ENCODE measurements around the gene FAM174C.
"Not testable (repeated sequence)": the region's sequence is repeated elsewhere in the genome, so short reads cannot be mapped to it uniquely, and the experiment has no call there.

FAM174C gene

DNA sequence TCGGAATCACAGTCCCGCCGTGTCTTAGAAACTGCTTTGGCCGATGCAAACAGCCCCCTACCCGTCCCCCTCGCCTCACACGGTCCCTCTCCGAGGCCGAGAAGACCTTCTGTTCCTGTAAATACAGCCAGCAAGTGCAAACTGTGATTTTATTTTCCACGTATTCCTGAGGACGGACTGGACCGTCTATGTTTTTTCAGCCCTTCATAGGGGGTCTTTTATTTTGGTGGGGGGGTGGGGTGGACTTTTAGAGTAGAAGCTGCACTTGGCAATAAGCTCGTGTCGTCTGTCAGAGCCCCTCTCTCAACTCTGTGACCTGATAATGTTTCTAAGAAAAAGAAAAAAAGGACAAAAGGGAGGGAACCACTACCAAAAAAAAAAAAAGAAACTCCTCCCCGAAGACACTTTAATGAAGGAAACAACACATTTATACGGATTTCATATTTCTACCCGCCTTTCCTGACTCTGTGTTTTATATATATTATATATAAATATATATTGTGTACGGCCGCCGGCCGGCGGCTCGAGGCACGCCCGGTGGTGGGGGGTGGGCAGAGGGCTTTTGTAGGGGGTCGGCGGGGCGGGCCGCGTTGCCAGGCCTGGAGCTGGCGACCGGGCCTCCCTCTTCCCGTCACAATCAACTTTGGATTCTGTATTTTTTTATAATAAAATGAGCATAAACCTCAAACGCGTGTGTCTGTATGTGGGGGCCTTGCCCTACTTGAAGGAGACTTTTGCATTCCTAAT lies 25.6 kb downstream of the FAM174C start:
- no peak for DNase-seq (ENCODE audit: low spot score)

DNA sequence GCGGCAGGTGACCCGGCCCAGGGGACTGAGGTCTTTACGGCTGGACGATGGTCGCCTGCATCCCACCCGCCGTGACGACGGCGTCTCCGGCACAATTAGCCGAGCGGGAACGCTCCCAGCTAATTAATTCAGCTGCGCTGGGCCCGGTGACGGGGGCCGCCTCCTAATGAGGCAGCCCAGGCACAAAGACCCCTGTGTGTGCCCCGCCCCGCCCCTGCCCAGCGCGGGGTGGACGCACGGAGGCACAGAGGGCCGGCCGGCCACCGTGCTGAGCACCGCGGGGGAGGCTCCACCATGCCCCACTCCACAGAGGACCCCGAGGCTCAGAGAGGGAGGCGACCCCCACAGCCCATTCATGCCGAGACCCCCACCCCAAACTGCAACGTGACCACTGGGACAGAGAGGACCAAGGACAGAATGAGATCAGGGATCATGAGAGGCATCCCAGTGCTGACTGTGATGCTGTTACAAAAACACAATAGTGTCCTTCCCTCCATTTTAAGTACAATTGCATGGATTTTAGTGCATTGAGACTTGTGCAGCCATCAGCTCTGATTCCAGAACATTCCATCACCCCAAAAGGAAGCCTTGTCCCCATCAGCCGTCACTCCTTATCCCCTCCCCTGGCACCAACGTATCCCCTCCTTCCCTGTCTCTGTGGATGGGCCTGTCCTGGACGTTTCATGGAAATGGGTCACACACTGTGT lies 27.4 kb downstream of the FAM174C start:
- no peak for DNase-seq (ENCODE audit: low spot score)

DNA sequence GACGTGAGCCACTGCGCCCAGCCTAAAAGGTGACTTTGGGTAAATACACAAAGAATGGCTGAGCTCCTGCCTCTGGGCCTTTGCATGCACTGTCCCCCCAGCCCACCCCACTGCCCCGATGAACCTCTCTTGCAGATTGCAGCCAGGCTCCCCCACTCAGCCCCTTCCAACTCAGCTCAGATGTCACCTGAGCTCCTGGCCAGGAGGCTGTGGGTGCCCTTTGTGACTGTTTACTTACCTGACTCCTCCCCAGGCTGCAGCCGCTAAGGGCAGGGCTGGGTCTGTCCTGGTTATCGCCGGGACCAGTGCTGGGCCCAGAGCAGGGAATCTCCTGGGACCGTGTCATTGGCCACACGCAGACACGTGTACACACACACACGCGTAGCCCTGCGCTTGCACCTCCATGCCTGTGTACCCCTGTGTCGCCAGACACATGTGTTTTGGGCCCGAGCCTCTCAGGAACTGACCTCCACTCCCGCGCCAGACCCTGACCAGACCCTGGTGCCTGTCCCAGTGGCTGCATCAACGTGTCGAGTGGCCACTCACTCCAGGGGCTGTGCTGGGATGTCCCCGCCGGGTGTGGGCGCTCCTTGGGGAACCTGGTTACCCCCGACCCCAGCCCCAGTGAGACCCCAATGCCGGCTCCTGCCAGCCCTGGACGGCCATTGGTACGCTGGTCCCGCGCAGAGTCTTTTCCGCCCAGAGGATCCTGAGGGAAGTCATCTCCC lies 29.0 kb downstream of the FAM174C start:
- DNase-seq (ENCODE audit: low spot score) = no peak

DNA sequence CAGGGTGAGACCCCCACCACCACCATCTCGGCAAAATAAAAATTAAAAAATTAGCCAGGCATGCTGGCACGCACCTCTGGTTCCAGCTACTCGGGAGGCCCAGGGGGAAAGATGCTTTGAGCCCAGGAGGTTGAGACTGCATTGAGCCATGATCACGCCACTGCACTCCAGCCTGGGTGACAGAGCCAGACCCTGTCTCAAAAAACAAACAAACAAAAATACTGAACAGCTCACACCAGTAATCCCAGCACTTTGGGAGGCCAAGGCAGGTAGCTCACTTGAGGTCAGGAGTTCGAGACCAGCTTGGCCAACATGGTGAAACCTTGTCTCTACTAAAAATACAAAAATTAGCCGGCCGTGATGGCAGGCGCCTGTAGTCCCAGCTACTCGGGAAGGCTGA lies 30.0 kb downstream of the FAM174C start:
- DNase-seq (ENCODE audit: low spot score) = not testable (repeated sequence)

DNA sequence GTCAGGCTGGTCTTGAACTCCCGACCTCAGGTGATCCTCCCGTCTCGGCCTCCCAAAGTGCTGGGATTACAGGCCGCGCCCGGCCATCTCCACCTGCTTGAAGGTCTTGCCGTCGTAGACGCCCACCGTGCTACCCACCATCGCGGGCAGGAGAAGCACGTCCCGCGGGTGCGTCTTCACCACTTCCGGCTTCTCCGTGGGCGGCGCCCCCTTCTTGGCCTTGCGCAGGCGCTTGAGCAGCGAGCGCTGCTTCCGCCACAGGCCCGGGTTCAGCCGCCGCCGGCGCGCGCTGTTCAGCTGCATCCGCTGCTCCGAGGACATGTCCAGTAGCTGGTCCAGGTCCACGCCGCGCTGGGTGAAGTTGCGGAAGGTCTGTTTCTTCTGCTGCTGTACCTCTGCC lies 32.0 kb downstream of the FAM174C start:
- no peak for DNase-seq (ENCODE audit: low spot score)

DNA sequence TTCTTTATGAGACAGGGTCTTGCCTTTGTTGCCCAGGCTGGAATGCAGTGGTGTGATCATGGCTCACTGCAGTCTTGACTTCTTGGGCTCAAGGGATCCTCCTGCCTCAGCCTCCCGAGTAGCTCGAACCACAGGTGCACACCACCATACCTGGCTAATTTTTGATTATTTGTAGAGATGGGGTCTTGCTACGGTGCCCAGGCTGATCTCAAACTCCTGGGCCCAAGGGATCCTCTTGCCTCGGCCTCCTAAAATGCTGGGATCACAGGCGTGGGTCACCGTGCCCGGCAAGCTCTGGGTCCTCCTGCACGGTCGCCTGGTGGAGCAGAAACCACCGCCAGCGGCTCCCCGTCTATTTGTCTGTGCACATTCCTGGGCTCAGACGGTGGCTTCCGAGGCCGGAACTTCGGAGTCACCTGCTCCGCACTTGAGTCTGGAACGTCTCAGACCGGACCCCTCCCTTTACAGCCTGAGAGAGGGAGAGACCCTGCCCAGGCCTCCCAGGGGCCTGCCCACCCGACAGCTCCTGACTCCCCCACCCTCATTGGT lies 32.5 kb downstream of the FAM174C start:
- no peak for DNase-seq (ENCODE audit: low spot score)

DNA sequence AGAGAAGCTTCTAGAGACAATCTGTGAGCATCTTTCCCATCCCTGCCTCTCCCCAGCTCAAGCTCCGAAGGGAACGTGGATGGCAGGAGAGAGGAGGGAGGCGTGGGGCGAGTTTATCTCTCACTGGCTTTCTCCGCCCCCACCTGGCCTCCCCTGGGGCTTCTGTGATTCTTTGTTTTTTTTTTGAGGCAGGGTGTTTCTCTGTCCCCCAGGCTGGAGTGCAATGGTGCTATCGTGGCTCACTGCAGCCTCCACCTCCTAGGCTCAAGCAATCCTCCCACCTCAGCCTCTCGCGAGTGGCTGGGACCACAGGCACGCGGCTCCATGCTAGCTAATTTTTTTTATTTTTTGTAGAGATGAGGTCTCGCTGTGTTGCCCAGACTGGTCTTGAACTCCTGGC lies 33.4 kb downstream of the FAM174C start:
- no peak for DNase-seq (ENCODE audit: low spot score)

DNA sequence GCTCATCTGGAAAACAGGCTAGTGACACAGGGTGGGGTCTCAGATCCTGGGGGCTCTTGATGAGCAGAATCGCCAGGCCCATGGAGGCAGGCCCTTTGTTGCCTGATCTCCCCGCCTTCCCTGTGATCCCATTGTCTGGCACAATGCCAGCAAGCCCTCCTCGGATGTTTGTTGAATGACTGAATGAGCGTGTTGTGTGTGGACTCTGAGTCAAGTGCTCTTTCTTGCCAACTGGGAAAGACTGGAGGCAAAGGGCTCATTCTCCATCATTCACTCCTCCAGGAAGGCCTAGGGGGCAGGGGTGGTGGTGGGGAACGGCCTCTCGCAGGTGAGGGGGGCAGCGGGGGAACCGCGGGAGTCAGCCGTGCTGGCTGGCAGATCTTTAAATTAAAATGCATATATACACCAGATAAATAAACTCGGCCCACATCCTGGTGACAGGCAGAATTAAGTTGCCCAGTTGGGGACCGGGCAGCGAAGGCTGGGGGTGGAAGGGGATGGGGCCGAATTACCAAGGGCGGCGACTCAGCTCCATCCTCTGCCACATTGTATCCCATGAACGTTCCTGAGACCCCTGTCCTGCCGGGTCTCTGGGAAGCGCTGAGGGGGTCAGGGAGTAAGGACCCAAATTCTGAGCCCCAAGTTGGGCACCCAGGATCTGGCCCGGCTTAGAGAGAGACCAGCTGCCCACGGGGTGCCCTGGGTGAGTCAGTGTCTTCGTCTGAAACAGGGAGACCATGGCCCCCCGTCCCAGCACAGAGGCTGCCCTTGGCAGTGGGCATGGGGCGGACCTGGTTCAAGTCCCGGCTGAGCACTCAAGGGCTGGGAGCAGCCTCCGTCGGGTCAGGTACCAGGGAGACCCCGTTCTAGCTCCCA lies 34.9 kb downstream of the FAM174C start:
- DNase-seq (ENCODE audit: low spot score) = no peak

DNA sequence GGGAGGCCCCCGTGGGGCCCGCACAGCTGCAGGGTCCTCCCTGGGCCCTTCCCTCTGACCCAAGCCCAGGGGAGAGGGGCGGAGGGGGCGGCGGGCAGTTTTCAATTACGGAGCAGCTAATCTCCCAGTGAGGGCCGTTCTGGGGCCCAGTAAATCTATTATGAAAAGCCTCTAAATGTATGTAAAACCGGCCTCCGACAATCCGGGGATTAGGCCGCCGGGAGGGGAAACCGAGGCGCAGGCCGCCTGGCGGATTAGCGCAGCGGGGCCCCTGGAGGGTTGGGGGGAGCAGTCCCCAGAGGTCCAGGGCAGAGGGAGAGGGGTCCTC lies 35.5 kb downstream of the FAM174C start:
- DNase-seq (ENCODE audit: low spot score) = no peak

DNA sequence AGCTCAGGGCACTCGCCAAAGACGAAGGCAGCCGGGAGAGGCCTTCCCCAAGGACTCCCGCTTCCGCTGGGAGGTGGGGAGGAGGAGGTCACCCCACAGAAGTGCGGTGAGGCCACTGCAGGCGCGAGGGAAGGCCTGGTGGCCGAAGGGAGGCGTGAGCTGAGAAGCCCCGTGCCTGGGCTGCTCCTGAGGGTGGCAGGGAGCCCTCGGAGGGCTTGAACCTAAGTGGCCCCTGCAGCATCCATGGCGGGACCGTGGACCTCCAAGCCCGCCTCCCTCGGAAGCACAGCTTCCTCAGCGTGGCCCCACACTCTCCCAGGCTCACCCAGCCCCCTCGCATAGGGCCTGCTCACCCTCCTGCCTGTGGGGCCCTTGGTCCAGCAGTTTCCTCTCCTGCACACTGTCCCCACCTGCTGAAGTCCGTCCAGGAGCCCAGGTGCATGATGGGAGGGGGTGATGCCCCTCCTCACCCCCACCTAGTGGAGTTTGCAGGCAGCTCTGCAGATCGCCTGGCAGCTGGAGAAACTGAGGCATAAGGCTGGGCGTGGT lies 36.3 kb downstream of the FAM174C start:
- no peak for DNase-seq (ENCODE audit: low spot score)

DNA sequence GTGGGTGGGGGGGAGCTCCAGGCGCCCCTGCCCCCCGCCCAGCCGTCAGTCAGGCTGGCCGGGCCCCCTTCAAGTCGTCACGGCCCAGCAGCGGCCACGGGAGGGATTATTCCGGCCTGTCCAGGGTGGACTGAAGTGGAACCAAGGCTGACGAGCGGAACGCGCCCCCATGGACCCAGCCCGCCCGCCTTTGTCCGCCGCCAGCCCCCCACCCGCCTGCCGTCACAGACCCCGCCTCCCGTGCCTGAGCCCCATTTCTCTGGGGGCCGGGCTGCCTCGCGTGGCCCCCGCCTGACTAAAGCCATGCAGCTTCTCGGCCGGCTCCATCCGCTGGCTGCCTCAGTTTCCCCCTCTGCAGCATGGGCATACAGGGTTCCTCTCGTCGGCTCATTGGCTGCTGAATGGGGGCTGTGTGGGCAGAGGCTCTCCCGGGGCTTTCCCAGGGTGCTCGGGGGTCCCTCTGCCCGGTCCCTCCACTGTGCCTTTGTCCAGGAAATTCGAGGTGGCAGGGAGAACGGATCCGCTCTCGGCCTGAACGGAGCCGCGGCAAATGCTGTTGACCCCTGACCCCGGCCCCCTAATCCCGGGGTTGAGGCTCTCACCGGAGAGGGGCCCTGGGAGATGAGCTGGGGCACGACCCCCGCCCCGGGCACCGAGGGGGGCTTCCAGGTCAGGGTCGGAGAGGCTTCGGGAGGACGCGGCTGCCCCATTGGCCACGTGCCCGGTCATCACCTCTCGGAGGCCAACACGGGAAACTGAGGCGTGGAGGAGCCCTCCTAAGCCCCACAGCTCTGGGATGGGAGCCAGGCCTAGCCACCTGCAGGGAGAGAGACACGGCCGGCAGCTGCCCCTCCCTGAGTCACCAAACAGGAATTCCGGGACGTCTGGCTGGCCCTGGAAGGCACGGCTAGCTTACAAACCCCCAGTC lies 37.7 kb downstream of the FAM174C start:
- DNase-seq (ENCODE audit: low spot score) = peak; percentile 66

DNA sequence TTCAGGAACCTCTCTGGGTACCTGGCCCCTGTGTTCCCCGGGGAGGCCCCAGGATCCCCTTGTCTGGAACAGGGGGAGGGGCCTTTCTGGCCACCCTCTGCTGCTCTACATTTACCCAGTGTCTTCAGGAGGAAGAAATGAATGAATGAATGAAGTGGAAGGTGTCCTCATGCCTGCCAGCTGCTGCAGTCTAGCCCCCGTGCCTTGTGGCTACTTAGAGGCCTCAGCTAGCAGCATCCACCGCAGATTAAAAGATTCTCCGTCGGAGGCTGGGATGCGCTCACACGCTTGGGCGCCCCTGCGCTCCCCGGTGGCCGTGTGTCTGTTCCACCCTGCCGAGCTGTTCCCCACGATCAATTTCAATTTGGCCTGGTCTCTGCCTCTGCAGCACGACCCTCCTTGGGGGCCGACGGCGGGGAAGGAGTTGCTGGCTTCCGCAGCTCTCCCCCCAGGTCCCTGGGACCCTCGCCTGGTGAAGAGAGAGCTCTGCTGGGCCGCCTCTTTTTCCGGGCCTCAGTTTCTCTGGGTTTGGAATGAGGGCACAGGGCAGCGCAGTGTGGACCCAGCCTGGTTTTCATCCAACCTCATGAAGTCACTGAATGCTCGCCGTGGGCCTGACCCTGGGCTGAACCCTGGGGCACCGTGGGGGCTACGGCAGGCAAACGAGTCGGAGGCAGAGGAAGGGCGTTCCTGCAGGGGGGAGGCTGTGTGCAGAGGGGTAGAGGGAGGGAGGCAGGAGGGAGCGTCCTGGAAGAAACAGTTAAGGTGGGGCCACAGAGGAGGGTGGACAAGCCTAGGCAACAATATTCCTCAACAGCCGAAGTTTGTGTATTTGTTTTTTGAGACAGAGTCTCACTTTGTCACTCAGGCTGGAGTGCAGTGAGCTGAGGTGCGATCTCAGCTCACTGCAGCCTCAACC lies 38.6 kb downstream of the FAM174C start:
- DNase-seq (ENCODE audit: low spot score) = no peak

DNA sequence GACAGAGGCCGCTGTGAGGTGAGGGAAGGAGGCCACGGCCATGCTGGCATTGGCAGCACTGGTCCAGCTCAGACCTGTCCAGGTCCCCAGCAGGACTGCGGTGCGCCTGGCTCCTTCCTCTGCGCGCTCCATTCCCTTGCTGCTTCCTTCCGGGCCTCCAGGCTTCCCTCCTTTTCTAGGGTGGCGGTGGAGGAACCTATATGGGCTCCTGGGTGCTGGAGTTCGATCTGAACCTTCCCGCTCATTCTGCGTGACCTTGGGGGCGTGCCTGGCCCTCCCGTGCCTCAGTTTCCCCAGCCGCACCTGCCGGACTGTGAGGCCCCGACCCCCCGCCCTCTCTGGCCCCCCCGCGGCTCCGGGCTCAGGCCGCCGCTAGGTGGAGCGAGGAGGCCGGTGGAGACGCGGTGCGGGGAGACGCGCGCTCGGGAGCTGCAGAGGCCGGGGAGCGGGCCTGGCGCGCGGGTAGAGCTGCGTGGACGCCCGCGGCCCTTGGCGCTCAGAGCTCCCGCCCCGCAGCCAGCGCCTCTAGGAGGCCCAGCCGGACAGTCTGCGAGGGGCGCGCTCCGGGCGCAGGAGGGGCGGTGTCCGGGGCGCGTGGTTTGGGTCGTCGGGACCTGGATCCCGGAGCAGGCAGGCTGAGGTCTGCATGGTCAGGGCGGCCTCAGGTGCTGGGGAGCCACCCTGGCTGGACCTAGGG lies 40.3 kb downstream of the FAM174C start:
- DNase-seq (ENCODE audit: low spot score) = peak; percentile 70

DNA sequence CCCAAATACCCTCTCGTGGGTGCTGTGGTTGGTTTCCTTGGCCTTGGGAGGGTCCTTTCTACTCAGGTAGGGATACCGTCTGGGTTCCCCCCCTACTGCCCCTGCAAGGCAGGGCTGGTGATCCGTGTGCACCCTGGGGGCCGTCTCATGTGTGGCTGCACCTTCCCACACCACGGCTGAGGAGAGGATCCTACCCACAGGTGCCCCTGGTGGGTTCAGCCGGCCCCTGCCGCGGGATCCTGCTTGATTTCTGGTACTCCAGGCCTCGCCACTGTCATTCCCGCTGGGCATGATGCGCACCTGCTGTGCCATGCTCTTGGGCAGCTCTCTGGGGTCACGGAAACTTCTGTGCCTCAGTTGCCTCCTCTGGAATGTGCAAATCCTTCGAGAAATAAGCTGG lies 41.1 kb downstream of the FAM174C start:
- no peak for DNase-seq (ENCODE audit: low spot score)

DNA sequence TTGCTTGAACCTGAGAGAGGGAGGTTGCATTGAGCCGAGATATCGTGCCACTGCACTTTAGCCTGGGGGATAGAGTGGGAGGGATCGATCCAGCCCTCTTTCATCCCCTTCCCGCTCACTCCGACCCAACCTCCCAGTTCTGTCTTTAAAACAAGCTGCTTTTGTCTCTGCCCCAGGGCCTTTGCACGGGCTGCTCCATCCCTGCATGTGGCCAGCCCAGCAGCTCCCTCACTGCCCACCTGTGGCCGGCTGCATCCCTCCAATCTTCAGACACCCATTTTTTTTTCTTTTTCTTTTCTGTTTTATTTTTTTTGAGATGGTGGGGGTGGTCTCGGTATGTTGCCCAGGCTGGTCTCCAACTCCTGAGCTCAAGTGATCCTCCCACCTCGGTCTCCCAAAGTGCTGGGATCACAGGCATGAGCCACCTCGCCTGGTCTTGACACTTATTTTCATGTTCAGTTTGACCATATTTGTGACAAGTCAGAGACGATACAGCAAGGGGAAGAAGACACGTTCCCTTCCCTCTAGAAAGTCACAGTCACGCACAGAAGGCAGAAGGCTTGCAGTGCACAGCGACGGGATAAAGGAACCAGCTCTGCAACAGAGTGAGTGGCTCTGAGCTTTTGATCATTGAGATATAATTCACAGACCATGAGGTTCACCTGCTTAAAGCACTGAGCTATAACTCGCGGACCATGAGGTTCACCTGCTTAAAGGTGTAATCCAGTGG lies 42.1 kb downstream of the FAM174C start:
- no peak for DNase-seq (ENCODE audit: low spot score)

DNA sequence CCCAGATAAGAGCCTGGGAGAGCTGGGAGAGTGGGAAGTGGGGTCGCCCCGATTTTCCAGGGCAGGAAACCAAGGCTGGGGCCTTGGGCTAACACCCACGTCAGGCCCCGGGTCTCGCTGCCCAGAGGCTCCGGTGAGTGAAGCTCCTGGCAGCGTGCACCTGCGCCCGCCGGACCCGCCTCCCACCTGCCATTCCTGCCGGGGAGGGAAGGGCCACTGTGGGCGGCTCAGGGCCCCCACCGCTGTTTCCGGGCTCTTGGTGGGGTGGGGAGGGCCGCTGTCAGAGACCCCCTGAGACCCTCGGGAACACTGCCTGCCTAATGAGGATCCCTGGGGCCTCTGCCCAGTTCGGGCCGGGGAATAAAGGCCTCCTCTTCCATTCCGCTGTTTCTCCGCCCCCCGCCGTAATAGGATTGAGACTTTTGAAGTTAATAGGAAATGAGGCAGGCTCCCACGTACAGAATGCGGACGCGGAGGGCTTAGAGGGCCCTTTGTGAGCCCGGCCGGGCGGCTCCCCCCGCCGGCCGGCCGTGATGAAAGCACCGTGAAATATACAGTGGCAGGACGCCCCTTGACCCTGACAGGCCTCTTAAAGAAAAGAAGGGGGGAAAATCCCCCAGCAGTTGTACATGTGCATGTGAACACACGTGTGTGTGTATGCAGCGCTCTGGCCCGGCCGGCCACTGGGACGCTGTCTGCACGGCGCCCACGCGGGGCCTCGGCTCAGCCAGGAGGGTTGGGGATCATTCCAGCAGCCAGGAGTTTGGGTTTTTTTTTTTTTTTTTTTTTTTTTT lies 43.5 kb downstream of the FAM174C start:
- no peak for DNase-seq (ENCODE audit: low spot score)

DNA sequence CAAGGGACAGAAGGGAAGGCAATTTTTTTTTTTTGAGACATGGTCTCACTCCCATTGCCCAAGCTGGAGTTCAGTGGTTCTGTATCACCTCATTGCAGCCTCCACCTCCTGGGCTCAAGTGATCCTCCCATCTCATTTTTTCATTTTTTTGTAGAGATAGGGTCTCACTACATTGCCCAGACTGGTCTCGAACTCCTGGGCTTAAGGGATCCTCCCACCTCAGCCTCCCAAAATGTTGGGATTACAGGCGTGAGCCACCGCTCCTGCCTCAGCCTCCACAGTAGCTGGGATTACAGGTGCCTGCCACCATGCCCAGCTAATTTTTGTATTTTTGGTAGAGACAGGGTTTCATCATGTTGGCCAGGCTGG lies 44.9 kb downstream of the FAM174C start:
- DNase-seq (ENCODE audit: low spot score) = not testable (repeated sequence)

All from AG08395 (cell line).